Measurements from ENCODE around the gene KANSL1L.

KANSL1L gene

DNA sequence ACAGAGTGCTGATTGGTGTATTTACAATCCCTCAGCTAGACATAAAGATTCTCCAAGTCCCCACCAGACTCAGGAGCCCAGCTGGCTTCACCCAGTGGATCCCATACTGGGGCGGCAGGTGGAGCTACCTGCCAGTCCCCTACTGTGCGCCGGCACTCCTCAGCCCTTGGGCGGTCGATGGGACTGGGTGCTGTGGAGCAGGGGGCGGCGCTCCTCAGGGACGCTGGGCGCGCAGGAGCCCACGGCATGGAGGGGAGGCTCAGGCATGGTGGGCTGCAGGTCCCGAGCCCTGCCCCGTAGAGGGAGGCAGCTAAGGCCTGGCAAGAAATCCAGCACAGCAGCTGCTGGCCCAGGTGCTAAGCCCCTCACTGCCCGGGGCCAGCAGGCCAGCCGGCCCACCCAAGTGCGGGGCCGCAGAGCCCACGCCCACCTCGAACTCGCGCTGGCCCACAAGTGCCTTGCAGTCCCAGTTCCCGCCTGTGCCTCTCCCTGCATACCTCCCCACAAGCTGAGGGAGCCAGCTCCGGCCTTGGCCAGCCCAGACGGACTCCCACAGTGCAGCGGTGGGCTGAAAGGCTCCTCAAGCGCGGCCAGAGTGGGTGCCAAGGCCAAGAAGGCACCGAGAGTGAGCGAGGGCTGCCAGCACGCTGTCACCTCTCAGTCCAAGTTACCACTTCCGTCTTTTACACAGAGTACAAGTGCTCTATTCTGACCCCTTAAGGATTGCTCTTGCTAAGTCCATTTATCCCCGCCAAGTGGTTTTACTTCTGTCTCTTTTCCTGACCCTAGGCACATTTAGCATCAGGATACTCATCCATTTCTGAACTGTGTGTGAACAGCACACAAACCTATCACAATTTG, 170.5 kb downstream of the KANSL1L start:
- Histone ChIP-seq H3K27ac (ENCODE audit: low read depth, low read length, severe bottlenecking) (no peak overlapping the region), H3K4me1 (ENCODE audit: control insufficient read depth, insufficient read depth, low read length, poor library complexity, severe bottlenecking) (peaks cover 10% of the 10 kb centered on the region), H3K9me3 (ENCODE audit: control insufficient read depth, low read length) (no peaks in the 10 kb centered on the region), H3K4me3 (ENCODE audit: extremely low read depth, insufficient read depth, low read length, poor library complexity, severe bottlenecking) (no peak overlapping the region), H3K36me3 (ENCODE audit: control insufficient read depth, insufficient read depth, low read length) (peaks cover 17% of the 10 kb centered on the region)
- 94 to 96% methylated on average over 25 to 29 of the region's 32 CpGs for WGBS, 2 experiments (ENCODE audit: insufficient coverage in 2 of 2)

DNA sequence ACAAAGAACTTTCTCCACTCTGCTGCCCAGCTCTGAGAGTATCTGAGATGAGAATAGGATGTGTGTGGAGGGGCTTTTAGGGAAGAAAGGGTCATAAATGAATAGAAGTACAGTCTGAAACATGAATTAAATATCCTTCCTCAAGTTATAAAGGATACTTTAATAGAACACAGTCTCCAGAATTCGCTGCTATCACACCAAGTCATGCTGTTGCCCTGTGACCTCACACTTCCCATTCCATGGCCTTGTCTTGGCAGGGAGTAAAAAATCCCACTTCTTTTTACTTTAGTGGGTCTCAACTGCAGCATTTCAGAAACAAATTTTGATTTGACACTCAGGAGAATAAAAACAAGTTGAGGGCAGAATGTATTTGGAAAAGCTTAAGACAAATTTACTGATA, 172.6 kb downstream of the KANSL1L start:
- Histone ChIP-seq H3K36me3 (ENCODE audit: control insufficient read depth, insufficient read depth, low read length) (no peaks in the 10 kb centered on the region), H3K9me3 (ENCODE audit: control insufficient read depth, low read length) (no peaks in the 10 kb centered on the region), H3K4me1 (ENCODE audit: control insufficient read depth, insufficient read depth, low read length, poor library complexity, severe bottlenecking) (peaks cover 3% of the 10 kb centered on the region), H3K4me3 (ENCODE audit: extremely low read depth, insufficient read depth, low read length, poor library complexity, severe bottlenecking) (no peak overlapping the region), H3K27ac (ENCODE audit: low read depth, low read length, severe bottlenecking) (no peak overlapping the region)
- 71 to 85% methylated on average over 1 of the region's 1 CpG for WGBS, 2 experiments (ENCODE audit: insufficient coverage in 2 of 2)

DNA sequence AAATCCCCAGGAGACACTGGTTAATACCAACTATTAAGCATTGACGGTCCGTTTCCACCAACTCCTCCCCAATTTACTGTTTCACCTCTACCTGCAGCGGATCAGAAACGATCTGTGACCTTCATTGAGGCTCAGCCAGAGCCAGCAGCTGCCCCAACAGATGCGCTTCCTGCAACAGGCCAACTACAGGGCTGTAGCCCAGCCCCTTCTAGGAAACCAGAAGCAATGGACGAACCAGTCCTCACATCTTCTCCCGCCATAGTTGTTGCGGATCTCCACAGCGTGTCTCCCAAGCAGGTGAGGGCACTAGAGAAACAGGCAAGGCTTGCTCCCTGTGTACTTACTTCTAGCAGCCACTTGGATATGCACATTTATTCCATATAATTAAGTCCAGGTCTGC, 177.2 kb downstream of the KANSL1L start:
- Histone ChIP-seq H3K9me3 (ENCODE audit: control insufficient read depth, low read length) (no peaks in the 10 kb centered on the region), H3K4me3 (ENCODE audit: extremely low read depth, insufficient read depth, low read length, poor library complexity, severe bottlenecking) (no peak overlapping the region)
- 83 to 95% methylated on average over 9 of the region's 9 CpGs for WGBS, 2 experiments (ENCODE audit: insufficient coverage in 2 of 2)

DNA sequence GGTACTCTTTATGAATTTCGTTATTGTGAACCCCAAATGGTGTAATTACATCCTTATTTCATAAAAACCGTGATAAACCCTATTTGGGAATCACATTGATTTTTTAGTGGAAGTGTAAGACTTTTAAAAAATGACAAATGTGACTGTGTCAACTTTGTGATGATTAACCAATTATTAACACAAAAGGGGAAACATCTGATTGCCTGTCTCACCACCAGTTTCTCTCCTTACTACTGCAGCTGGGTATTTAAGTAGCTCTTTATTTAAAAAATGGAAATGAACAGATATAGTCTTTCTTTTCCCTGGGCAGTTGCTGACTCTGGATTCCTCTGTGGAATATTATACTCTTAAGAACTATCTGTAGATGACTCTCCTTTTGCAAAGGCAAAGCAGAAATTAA, 180.4 kb downstream of the KANSL1L start:
- Histone ChIP-seq H3K27ac (ENCODE audit: low read depth, low read length, severe bottlenecking) (no peak overlapping the region), H3K36me3 (ENCODE audit: control insufficient read depth, insufficient read depth, low read length) (no peaks in the 10 kb centered on the region), H3K9me3 (ENCODE audit: control insufficient read depth, low read length) (no peaks in the 10 kb centered on the region), H3K4me1 (ENCODE audit: control insufficient read depth, insufficient read depth, low read length, poor library complexity, severe bottlenecking) (no peaks in the 10 kb centered on the region), H3K4me3 (ENCODE audit: extremely low read depth, insufficient read depth, low read length, poor library complexity, severe bottlenecking) (no peak overlapping the region)
- WGBS, 2 experiments (ENCODE audit: insufficient coverage in 2 of 2) = no CpG with 5 or more reads among the region's 2 CpGs

More for the DNA sequence above, 177.2 kb downstream of the KANSL1L start:
- H3K36me3 ChIP-seq (ENCODE audit: control insufficient read depth, insufficient read depth, low read length) = no peaks in the 10 kb centered on the region
- H3K27ac ChIP-seq (ENCODE audit: low read depth, low read length, severe bottlenecking) = no peak overlapping the region
- no peaks in the 10 kb centered on the region for H3K4me1 ChIP-seq (ENCODE audit: control insufficient read depth, insufficient read depth, low read length, poor library complexity, severe bottlenecking)

DNA sequence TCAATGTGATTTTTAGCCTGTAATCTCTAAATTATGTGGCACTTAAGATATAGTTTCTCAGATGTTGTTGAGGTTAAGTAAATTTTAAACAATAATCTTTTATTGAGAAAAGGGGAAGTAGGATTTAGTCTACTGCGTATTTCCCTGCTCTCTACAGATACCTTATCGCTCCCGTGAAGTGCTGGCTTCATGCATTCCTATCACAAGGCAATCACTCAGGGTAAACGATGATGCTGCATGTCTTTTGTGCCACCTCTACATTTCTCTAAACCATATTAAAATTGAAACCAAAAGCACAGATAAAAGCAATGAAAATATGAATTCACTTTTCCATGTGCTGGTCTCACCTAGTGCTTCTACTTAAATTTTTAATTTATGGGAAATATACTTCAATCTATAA, 183.2 kb downstream of the KANSL1L start:
- Histone ChIP-seq H3K27ac (ENCODE audit: low read depth, low read length, severe bottlenecking) (no peak overlapping the region), H3K9me3 (ENCODE audit: control insufficient read depth, low read length) (no peaks in the 10 kb centered on the region), H3K4me3 (ENCODE audit: extremely low read depth, insufficient read depth, low read length, poor library complexity, severe bottlenecking) (no peak overlapping the region), H3K4me1 (ENCODE audit: control insufficient read depth, insufficient read depth, low read length, poor library complexity, severe bottlenecking) (no peaks in the 10 kb centered on the region), H3K36me3 (ENCODE audit: control insufficient read depth, insufficient read depth, low read length) (no peaks in the 10 kb centered on the region)
- WGBS, 2 experiments (ENCODE audit: insufficient coverage in 2 of 2) = 83 to 100% methylated on average over 1 to 3 of the region's 4 CpGs

- Histone ChIP-seq H3K4me3 (ENCODE audit: extremely low read depth, insufficient read depth, low read length, poor library complexity, severe bottlenecking) (no peak overlapping the region), H3K9me3 (ENCODE audit: control insufficient read depth, low read length) (no peaks in the 10 kb centered on the region), H3K36me3 (ENCODE audit: control insufficient read depth, insufficient read depth, low read length) (no peaks in the 10 kb centered on the region), H3K4me1 (ENCODE audit: control insufficient read depth, insufficient read depth, low read length, poor library complexity, severe bottlenecking) (no peaks in the 10 kb centered on the region), H3K27ac (ENCODE audit: low read depth, low read length, severe bottlenecking) (no peak overlapping the region)
- 69 to 83% methylated on average over 2 of the region's 2 CpGs for WGBS, 2 experiments (ENCODE audit: insufficient coverage in 2 of 2)
Observed at GRCh38 chr2:209986415-209986814, 184.8 kb downstream of the KANSL1L start.

DNA sequence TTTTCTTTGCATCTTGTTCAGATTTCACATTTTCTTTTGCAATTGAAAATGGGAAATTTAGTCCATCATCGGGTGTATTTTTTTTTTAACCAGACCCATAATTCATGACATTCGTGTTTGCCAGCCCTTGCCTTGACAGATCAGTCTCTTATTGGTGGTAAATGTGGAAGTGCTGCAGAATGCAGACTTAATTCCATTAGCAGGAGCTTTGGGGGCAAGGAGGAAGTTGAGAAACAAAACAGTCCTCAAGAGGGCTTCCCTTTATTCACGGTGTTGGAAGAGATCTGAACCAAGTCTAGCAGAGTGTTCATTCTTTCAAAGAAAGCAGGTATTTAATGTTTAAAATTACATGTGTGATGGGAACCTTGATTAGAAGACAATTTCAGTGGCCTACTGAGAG, 185.3 kb downstream of the KANSL1L start:
- Histone ChIP-seq H3K36me3 (ENCODE audit: control insufficient read depth, insufficient read depth, low read length) (no peaks in the 10 kb centered on the region), H3K9me3 (ENCODE audit: control insufficient read depth, low read length) (no peaks in the 10 kb centered on the region), H3K27ac (ENCODE audit: low read depth, low read length, severe bottlenecking) (no peak overlapping the region), H3K4me1 (ENCODE audit: control insufficient read depth, insufficient read depth, low read length, poor library complexity, severe bottlenecking) (no peaks in the 10 kb centered on the region), H3K4me3 (ENCODE audit: extremely low read depth, insufficient read depth, low read length, poor library complexity, severe bottlenecking) (no peak overlapping the region)
- WGBS, 2 experiments (ENCODE audit: insufficient coverage in 2 of 2) = 73% methylated on average over 1 of the region's 3 CpGs; no CpG with 5 or more reads in 1 of the 2 experiments

- Histone ChIP-seq H3K9me3 (ENCODE audit: control insufficient read depth, low read length) (no peaks in the 10 kb centered on the region), H3K4me3 (ENCODE audit: extremely low read depth, insufficient read depth, low read length, poor library complexity, severe bottlenecking) (no peak overlapping the region), H3K27ac (ENCODE audit: low read depth, low read length, severe bottlenecking) (no peak overlapping the region), H3K4me1 (ENCODE audit: control insufficient read depth, insufficient read depth, low read length, poor library complexity, severe bottlenecking) (no peaks in the 10 kb centered on the region), H3K36me3 (ENCODE audit: control insufficient read depth, insufficient read depth, low read length) (no peaks in the 10 kb centered on the region)
- 86 to 100% methylated on average over 1 of the region's 2 CpGs for WGBS, 2 experiments (ENCODE audit: insufficient coverage in 2 of 2)
Observed at GRCh38 chr2:209984291-209984690, 186.9 kb downstream of the KANSL1L start.

DNA sequence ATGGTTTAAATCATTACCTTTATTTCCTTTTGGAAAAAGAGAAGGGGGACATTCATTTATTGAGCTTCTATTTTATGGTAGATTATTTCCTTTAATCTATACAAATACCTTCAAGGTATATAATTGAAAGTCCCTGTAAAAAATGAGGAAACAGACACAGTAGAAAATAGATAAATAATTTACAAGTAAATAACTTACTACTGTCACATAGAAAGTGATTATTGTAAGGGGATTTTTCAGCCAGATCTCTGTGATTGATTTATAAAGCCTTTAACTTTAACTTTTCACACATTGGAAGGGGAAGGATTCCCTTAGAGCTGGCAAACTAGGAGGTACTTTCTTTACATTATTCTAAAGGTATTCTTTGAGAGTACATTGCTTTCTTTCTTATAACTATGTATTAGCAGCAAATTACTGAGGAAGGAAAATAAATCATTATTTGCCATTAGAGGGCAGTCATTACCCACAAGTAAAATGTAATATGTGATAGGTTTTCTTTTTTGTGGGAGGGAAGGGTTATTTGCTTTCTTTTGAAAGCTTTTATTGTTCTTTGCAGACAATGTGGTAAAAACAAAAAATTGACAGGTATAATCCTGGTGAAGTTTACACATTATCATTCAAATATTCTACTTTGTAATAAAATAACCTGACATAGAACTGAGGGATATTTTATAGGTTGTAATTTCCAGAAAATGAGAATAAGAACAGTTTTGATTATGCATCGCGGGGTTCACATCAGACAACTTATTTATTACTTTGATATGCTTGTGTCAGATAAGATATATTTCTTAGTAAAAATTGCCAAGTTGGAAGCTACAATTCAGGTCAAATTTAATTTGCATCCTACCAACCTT, 193.6 kb downstream of the KANSL1L start:
- Histone ChIP-seq H3K4me1 (ENCODE audit: control insufficient read depth, insufficient read depth, low read length, poor library complexity, severe bottlenecking) (no peaks in the 10 kb centered on the region), H3K27ac (ENCODE audit: low read depth, low read length, severe bottlenecking) (no peak overlapping the region), H3K4me3 (ENCODE audit: extremely low read depth, insufficient read depth, low read length, poor library complexity, severe bottlenecking) (no peak overlapping the region), H3K36me3 (ENCODE audit: control insufficient read depth, insufficient read depth, low read length) (no peaks in the 10 kb centered on the region), H3K9me3 (ENCODE audit: control insufficient read depth, low read length) (no peaks in the 10 kb centered on the region)
- no CpG with 5 or more reads among the region's 2 CpGs for WGBS, 2 experiments (ENCODE audit: insufficient coverage in 2 of 2)

GRCh38 chr2:209976698-209977385, 194.4 kb downstream of the KANSL1L start:
- Histone ChIP-seq H3K36me3 (ENCODE audit: control insufficient read depth, insufficient read depth, low read length) (no peaks in the 10 kb centered on the region), H3K4me1 (ENCODE audit: control insufficient read depth, insufficient read depth, low read length, poor library complexity, severe bottlenecking) (no peaks in the 10 kb centered on the region), H3K9me3 (ENCODE audit: control insufficient read depth, low read length) (no peaks in the 10 kb centered on the region), H3K27ac (ENCODE audit: low read depth, low read length, severe bottlenecking) (no peak overlapping the region), H3K4me3 (ENCODE audit: extremely low read depth, insufficient read depth, low read length, poor library complexity, severe bottlenecking) (no peak overlapping the region)
- WGBS, 2 experiments (ENCODE audit: insufficient coverage in 2 of 2) = 92 to 96% methylated on average over 7 to 8 of the region's 9 CpGs

Data from mesodermal cell (in vitro differentiated cells).